ENCODE measurements around the gene ST8SIA5.

ST8SIA5 gene

DNA sequence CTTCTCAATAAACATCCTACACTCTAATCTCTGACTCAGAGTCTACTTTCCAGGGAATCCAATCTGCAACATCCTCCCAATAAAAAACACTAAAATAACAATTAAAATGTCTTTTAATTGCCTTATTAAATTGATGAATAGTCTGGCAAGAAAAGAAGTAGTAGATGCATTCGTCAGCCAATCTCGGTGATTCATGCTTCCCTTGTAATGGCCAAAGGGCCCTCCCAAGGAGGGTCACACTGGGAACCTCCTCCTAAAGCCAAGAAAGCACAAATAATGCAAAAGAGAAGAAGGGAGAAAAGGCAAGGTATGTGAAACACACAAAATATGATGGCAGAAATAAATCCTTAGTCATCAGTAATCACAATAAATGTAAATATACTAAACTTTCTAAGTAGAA, 16.8 kb downstream of the ST8SIA5 start:
- DNase-seq (ENCODE audit: low read depth, low spot score): no peak

DNA sequence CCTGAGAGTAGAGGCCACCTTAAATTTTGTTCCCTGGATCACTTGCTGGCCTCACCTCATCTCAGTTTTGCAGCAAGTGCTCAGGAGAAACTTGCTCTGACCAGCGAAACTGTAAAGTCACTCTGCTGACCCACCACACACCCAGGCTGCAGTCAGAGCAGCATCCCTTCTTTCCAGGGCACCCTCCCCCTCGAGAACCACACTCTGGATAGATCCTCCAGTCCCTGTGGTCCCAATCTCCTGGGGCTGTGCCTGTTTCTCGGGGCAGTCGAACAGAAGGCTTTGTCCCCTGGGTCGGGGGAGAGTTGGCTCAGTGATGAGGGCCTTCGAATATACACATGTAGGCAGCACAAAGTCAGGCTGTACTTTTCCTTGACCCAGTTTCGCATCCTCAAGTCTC, 18.4 kb downstream of the ST8SIA5 start:
- DNase-seq (ENCODE audit: low read depth, low spot score): no peak

DNA sequence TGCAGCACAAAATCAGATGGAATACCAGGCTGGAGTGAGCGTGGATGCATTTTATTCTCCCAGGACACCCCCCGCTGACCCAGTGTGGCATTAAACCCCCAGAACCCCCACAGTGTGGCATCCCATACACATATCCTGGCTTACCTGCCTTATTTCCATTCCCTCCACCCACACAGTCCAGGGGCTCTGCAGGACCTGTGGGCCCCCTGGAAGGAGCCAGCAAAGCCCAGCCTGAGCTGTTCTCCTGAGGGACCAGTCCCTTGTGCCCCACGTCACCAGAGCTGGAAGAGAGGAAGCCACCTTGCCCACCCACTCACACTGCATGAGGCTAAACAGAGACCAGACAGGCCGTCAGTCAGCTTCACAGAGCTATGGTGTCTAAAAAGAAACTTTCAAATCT, 20.1 kb downstream of the ST8SIA5 start:
- DNase-seq (ENCODE audit: low read depth, low spot score): no peak

DNA sequence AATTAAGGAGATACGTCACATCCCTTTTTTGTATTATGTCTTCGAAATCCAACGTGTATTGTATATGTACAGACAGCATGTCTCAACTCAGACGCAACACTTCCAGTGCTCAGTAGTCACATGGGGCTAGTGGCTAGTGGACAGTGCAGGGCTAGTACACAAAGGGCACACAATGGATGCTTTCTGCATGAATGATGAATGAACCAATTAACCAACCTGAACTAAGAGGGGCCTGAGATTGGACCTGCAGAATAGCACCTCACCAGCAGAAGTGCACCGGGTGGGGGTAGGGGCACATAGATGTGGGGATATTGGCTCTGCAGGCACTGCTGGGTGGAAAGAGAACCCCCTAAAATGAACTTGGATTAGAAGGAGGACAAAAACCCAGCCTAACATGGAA, 20.7 kb downstream of the ST8SIA5 start:
- no peak for DNase-seq (ENCODE audit: low read depth, low spot score)

DNA sequence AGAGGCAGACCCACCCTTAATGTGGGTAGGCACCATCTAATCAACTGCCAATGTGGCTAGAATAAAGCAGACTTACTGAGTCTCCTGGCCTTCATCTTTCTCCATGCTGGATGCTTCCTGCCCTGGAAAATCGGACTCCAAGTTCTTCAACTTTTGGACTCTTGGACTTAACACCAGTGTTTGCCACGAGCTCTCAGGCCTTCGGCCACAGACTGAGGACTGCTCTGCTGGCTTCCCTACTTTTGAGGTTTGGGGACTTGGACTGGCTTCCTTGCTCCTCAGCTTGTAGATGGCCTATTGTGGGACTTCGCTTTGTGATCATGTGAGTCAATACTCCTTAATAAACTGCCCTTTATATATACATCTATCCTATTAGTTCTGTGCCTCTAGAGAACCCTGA, 21.9 kb downstream of the ST8SIA5 start:
- no peak for DNase-seq (ENCODE audit: low read depth, low spot score)

DNA sequence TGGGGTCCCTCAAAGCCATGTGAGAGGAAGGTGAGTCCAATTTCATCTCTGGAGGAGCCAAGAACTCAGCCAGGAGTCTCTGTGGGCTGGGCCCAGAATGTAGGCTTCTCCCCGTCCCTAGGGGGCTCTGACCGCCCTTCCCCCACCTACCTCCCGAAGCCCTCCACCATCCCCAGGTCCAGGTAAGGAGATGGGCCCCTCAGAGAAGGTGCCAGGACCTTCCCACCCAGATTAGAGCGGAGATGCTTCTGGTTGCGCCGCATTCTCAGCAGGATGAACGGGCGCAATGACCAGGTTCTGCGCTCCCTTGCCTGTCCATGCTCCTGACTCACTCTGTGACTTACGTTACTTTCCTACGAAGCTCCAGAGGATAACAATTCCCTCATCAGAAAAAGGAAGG, 23.0 kb downstream of the ST8SIA5 start:
- DNase-seq (ENCODE audit: low read depth, low spot score): no peak

DNA sequence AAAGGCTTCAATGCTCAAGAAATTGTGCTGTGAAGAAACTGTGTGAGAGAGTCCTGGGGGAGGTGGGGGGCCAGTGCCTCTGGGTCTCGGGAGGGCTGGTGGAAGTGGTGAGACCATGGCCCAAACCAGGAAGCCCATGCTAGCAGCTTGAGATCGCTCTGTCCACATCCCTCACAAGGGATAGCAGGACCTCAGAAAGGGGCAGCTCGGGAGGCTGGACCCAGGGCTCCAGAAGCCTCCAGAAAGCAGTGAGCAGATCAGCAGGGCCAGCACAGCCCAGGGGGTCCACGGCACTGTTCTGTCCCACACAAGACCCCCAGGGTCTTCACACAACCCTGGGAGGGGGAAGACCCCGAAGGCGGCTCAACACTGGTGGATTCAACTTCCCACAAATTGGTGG, 24.1 kb downstream of the ST8SIA5 start:
- no peak for DNase-seq (ENCODE audit: low read depth, low spot score)

DNA sequence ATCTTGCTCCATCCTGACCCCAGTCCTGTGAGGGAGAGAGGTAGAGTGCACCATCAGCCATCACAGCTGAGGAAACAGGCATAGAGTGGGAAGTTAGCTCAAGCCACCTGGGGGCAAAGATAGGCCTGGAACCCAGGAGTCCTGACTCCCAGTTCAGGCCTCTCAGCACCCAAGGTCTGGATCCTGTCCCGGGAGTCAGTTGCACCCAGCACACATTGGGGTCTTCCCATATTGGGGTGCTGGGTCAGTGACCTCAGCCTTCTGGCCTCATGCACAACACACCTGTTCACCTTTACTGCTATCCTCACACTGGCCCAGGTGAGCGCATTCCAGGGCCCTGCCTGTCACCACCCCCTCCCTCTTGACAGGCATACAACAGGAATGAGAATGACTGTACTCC, 24.7 kb downstream of the ST8SIA5 start:
- no peak for DNase-seq (ENCODE audit: low read depth, low spot score)

DNA sequence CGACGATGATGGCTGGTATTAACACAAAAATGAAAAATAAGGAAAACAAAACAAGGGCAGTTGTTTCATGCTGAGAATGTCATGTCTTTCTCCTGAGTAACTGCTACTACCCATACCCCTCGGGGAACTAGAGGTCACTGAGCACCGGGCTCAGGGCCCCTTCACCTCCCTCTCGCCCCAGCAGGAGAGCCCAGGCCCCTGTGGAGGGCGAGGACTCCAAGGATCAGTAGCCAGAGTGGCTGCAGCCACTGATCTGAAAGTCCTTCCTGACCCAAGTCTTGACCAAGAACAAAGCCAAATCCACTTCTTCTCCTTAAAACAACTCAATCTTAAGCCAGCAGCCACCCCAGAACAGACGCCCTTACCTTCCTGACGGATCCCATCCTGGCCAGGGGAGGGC, 25.5 kb downstream of the ST8SIA5 start:
- DNase-seq (ENCODE audit: low read depth, low spot score): no peak

DNA sequence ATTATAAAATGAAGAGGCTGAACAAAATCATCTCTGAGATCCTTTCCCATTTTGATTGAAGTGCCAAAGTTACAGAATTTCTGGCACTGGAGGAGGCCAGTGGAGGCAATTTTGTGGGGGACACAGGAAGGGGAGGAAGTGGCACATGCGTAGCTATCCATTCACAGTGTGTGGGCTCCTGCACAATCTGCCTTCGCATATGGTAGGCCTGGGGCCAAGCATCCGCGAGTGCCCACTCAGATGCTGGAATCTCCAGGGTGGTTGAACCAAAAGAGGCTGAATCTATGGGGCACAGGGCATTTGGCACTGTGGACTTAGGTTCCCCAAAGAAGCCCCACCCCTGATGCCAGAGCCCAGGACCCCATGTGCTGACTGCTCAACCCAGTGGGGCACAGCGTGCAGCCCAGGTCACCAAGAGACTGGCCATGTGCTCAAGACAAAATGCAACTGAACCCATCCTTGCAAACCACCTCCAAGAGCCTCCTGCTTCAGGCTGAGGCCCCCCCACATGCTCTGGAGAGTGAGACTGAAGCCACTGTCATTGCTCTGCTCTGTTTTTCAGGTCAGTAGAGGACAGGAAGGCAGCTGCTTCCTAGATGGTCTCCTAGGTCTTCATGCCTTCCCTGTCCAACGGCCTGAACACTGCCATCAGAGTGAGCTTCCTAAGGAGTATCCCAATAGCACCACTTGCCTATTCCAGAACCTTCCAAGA, 28.5 kb downstream of the ST8SIA5 start:
- no peak for DNase-seq (ENCODE audit: low read depth, low spot score)

DNA sequence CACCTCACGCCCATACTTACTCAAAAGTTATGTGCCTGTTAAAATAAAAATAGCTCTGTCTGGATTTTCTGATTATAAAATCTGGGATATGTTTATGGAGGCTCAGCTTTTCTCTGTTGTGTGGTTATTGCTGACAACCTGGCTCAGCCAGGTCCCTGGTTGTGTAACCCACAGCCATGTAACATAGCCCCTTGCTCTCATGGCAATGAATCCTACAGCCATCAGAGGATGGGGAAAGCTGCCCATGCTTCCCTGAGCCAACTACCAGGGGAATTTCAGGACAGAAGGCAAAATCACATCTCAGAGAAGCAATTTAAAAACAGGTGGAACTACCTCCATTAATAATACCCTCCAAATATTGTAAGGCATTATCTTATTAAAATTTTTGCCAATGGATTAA, 29.7 kb downstream of the ST8SIA5 start:
- no peak for DNase-seq (ENCODE audit: low read depth, low spot score)

DNA sequence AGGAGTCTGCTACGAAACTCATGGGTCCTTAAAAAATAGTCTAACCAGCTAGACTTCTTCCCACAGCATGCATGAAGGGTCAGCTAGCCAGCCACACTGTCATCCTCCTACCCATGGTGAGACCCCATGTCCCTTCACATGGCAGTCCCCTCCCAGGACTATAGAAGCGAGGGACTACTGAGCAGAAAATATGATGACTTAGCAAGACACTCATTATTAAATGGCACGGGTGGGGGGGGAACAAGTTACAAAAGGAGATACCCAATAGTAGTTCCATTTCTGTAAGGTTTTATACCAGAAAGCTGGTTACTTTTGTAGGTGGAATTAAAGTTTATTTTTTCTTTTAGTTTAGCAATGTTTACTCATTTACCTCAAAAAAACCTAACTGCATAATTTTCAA, 31.5 kb downstream of the ST8SIA5 start:
- DNase-seq (ENCODE audit: low read depth, low spot score): no peak

DNA sequence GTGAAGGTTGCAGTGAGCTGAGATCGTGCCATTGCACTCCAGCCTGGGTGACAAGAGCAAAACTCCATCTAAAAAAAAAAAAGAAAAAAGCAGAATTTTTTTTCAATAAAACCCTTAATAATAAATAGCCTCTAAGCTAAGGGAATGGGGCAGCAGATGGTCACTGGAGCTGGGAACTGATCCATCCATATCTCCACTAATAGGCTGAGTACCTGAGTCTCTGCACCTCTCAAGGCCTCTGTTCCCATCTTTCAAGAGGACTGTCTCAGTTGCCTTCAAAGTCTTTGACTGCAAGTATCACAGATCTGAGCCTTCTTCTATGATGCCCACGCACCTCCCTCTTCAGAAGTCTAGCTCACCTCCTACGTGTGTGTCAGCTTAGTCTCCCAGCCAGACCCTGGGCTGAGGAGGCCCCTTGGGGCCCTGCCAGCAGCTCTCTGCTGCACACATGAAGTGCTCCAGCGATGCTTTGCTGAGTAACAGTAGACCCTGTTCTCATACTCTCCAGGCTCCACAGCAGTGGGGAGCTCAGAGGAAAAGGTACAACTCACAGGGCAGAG, 32.9 kb downstream of the ST8SIA5 start:
- no peak for DNase-seq (ENCODE audit: low read depth, low spot score)

DNA sequence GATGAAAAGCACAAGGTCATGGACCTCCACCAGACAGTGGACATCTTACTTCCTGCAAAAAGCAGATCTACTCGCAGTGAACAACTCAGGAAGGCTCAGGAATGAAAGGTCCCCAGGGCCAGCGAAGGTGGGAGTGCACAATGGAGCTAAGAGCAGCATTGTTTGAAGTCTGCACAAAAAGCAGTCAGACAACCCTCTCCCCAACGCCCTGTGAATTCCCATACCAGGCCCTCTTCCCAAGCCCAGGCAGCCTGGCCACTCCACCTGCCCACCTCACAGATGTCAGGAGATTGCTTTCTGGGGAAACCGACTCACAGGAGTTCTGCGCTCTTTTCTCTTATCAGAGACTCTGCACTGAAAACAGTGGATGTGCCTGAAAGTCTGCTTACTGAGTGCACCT, 34.8 kb downstream of the ST8SIA5 start:
- no peak for DNase-seq (ENCODE audit: low read depth, low spot score)

DNA sequence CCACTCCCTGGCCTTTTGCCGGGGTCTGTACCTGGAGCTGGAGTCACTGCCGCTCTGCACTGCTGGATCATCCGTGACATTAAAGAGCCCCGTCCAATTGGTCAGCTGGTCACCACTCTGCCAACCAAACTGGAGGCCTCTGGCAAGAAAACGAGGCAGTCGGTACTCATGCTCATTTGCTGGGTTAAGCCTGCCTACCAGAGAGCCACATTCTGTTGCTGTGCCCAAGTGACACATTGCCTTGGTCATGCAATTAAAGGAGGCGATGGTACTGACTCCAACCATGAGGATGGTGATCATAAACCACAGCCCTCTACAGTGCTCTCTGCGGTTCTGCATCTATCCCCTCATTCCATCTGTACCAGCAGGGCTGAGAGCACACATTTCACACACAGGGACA, 35.5 kb downstream of the ST8SIA5 start:
- no peak for DNase-seq (ENCODE audit: low read depth, low spot score)

DNA sequence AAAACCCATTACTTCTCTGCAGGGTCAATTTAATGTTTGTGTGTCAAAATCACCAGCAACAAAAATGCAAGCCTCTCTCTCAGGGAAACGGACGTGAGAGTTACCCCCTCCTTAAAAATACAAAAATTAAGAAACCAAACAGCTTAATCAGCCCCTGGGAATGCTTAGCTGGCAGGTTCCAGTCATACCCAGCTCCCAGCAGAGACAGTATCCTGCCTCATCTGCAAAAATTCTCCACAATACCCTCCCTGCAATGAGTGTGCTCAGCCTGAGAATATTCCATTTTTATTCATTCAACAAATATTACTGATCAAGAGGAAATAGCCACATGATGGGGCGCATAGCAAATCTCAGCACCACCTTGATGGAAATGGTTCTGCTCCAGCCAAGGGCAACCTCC, 36.3 kb downstream of the ST8SIA5 start:
- DNase-seq (ENCODE audit: low read depth, low spot score): no peak

DNA sequence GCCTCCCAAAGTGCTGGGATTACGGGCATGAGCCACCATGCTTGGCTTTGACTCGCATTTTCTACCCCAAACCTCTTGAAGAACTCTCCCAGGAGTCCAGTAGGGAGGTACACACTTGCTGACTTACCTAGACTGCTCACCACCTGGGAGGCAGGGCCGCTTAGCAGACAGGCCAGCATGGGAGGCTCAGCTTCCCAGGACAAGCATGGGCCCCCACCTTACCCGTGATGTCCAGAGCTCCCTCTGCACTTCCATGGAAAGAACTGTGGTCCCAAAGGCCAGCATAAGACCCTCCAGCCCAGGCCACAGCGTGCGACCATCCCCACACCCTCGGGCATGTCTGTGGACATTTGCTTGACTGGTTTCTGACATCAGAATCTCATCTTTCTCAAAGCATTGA, 36.8 kb downstream of the ST8SIA5 start:
- DNase-seq (ENCODE audit: low read depth, low spot score): no peak

DNA sequence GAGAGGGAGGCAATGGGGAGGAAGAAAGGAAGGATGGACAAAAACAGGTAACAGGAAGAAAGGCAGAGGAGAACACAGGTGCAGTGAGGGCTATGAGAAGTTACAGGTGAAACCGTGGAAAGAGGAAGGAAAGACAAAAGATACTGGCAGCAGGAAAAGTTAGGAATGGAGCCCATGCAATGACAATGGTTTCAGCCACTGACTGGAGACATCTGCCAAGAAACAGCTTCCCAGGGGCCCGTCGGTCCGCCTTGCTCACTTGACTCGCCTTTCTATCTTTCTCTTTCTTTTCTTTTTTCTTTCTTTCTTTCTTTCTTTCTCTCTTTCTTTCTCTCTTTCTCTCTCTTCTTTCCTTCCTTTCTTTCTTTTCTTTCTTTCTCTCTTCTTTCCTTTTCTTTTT, 37.5 kb downstream of the ST8SIA5 start:
- DNase-seq (ENCODE audit: low read depth, low spot score): no peak

DNA sequence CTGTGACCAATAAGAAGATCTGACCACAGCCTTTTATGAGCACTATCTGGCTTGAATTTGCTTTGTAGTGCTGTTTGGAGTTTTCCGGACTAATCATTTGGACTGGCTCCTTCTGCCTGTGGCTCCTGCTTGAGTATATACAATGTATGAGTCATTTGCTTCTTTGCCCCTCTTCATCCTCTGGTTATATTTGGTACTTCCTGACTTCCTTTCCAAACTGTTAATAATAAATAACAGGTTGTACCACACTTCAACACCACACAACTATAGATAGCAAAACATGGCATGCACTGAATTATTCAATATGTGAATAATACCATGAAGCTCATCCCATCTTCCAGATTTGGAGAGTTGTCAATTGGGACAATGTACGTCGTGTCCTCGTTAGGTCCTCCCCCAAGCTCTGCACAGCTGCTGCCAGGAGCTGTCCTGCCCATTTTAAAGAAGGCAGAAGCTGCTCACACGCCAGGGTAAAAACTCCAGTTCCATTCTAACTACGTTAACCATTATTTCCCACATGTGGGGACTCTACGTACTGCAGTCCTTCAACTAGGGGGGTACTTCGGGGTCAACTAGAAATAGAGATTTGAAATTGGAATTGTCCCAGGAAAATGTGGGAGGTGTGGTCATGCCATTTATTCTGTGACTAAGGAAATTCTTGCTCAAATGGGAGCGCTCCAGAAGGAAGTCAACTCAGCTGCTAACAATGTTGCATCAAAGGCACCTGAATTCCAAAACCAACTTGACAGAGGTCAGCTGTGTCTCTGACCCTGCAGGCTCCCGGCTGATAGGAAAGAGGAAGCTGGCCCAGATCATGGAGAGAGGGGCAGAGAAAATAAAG, 38.1 kb downstream of the ST8SIA5 start:
- DNase-seq (ENCODE audit: low read depth, low spot score): no peak

DNA sequence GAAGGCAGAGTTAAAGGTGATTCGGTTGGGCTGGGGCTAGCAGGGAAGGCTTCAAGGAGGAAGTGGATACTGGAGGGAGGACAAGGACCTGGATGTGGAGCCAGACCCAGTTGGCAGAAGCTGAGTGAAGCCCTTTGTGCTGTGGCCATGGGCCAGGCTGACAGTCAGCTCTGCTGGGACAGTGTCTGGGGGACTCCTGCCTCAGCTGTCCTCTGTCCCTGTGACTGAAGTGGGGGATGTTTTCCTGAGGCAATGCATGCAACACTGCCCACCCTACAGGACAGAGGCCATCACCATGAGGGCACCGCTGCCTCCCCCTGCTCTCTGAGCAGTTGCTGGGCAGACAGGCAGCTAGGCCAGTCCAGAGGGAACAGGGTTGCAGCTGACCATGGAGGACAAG, 40.0 kb downstream of the ST8SIA5 start:
- no peak for DNase-seq (ENCODE audit: low read depth, low spot score)

DNA sequence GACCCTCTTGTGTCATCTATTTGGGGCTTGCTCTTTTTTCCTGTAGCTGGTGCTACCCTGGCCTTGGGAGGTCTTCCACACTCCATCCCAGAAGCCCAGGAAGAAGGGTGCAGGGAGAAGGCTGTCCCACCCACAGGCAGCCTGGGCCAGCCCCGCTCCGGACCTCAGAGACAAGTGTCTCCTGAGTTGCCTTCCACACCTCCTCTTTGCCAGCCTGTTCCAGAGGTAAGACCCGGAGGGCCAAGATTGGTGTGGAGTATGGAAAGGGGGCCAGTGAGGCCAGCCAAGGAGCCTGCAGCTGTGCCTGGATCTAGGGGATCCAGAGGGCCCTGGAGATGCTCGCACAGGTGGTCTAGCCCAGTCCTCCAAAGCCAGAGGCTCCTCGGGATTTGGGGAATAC, 40.5 kb downstream of the ST8SIA5 start:
- no peak for DNase-seq (ENCODE audit: low read depth, low spot score)

DNA sequence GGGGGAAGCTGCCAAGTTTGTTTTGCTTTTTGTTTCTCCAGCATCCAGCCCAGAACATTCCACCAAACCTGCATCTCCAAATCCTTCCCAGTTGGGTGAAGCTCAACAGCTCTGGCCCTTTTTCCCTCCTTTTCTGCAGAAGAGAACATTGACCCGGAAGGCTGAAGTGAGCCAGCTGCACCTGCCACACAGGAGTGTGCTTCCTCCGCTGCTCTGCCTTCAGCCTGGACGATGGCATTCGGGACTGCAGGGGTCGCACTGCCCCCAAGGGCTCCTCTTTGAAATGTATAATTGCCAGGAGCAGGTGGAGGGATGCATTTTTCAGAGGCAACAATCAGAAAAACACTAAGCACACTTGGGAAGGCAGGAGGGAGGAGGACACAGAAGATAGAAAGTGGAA, 41.8 kb downstream of the ST8SIA5 start:
- DNase-seq (ENCODE audit: low read depth, low spot score): no peak

DNA sequence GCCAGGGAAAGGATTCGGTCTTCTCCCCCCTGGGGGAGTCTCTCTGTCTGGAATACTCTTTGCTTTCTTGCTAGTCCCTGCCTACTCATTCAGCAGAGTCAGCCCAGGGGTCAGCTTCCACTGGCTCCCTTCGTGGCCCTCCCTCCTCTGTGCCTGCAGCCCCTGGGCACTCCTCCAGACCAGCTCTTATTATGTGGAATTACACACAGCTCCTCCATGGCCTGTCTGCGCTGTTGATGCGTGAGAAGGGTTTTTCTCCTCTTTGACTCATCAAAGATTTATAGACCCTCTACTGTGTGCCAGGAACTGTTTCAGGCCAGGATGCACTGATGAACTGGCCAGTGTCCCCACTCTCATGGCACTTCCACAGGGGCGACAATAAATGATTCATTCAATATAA, 44.4 kb downstream of the ST8SIA5 start:
- DNase-seq (ENCODE audit: low read depth, low spot score): no peak
